Mucosa of descending colon (tissue), 3 donors: ENCODE measurements around the gene ONECUT2. TPM values are rescaled to one million over a fixed set of nuclear protein-coding genes. Genes with fewer than 3 reads are reported as not detected.

Experiments
- ATAC-seq: fragments of 200-7000 bp; cut with Tn5 transposase; one replicate; pipeline ENCODE4 v1.9.1; 2020; ENCODE audit warnings: mild to moderate bottlenecking, moderate library complexity
- DNase-seq, 3 donors: peaks; one replicate each; pipeline ENCODE4 v3.0.0-alpha.2; 2020
- H3K36me3 ChIP-seq: fragments of 200-600 bp; one replicate; pipeline ENCODE4 v1.8.0; 2021; ENCODE audit warnings: low read depth, mild to moderate bottlenecking
- H3K4me1 ChIP-seq: fragments of 200-600 bp; one replicate; pipeline ENCODE4 v1.8.0; 2021; ENCODE audit warnings: low read depth, mild to moderate bottlenecking
- H3K4me3 ChIP-seq: fragments of 200-600 bp; one replicate; pipeline ENCODE4 v1.8.0; 2021; ENCODE audit warnings: mild to moderate bottlenecking
- H3K9me3 ChIP-seq: fragments of 200-600 bp; one replicate; pipeline ENCODE4 v1.8.0; 2021; ENCODE audit warnings: mild to moderate bottlenecking
- intact Hi-C, 2 donors: fragments of 100-400 bp; cut with DNase I in 1 of 2; cut with micrococcal nuclease in 1 of 2; formaldehyde crosslinking; loops; one replicate each; pipeline versions ENCODE4 v1.11.0 to v1.11.1; 2022; cut with DNase I, micrococcal nuclease
- total RNA-seq, 3 donors: library from RNA; stranded (reverse); fragmentation: NEBNext Ultra II Directional in 2 of 3; extraction: Animal tissue kit (Norgen Biotek cat#: 25700) in 2 of 3; gene quantifications; one replicate each; pipeline versions ENCODE4 v1.2.1 to v1.2.4, GENCODE V29; 2021 to 2023
- TF ChIP-seq, protein P1 (sequence below): fragments of 200-600 bp; IDR thresholded peaks from one replicate; pipeline ENCODE4 v1.8.0; 2022; ENCODE audit warnings: antibody characterized with exemption, mild to moderate bottlenecking
- donor health status: DM: no; HTN: no; CAD: no; lungs with moderate emphysema.
- donor health status: DM: no; HTN: no; CAD: no.
- donor health status: DM: no; HTN: yes; CAD: no.

The ONECUT2 gene
- total RNA-seq, 3 donors from 2014 or later: 0.06 to 0.87 (median 0.14) TPM

DNA sequence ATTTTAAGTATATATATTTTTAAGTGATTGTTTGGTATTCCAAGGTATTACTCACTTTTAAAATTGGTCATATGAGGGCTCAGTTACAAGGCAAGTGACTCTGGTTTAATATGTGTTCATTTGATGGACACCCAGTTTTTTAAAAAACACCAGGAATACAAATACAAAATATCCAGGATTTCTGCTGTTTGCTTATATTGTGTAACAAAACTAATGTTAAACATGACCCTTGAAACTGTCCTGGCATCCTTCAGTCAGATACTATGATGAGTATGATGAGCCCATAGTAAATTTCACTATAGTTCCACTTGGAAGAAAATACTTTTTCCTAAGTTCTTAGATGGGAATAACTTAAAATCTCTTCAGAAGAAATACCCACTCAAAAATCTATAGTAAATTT lies 11.4 kb upstream of the ONECUT2 start:
- no peak for DNase-seq
- intact Hi-C loops: no loop called here
- H3K4me1 ChIP-seq: no peaks in the 10 kb centered on the region
- no peak for ATAC-seq
- no peaks in the 10 kb centered on the region for H3K36me3 ChIP-seq
- H3K9me3 ChIP-seq: no peaks in the 10 kb centered on the region
- TF ChIP-seq, protein P1, sequence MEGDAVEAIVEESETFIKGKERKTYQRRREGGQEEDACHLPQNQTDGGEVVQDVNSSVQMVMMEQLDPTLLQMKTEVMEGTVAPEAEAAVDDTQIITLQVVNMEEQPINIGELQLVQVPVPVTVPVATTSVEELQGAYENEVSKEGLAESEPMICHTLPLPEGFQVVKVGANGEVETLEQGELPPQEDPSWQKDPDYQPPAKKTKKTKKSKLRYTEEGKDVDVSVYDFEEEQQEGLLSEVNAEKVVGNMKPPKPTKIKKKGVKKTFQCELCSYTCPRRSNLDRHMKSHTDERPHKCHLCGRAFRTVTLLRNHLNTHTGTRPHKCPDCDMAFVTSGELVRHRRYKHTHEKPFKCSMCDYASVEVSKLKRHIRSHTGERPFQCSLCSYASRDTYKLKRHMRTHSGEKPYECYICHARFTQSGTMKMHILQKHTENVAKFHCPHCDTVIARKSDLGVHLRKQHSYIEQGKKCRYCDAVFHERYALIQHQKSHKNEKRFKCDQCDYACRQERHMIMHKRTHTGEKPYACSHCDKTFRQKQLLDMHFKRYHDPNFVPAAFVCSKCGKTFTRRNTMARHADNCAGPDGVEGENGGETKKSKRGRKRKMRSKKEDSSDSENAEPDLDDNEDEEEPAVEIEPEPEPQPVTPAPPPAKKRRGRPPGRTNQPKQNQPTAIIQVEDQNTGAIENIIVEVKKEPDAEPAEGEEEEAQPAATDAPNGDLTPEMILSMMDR: no peak
- H3K4me3 ChIP-seq: no peak overlapping the region

DNA sequence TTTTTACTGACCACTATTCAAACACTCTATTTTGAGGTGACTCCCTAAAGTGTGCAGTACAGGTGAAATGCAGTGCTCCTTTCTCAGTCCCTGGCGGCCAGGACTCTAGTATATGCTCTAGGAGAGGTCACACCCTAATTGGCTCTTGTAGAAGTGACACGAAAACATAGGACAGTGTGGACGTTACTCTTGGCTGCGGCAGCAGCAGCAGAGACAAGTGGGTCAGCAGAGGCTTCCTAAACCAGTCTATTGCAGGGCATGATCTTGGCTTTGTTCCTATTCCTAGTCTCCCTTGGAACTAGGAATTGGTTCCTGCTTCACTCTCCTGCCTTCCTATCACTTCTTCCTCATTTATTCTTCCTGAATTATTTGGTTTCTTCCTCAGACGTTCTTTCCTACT lies 10.1 kb upstream of the ONECUT2 start:
- no peaks in the 10 kb centered on the region for H3K9me3 ChIP-seq
- H3K4me1 ChIP-seq: no peaks in the 10 kb centered on the region
- DNase-seq (no peak), ATAC-seq (no peak)
- intact Hi-C loops: no loop called here
- no peak overlapping the region for H3K4me3 ChIP-seq
- no peaks in the 10 kb centered on the region for H3K36me3 ChIP-seq
- TF ChIP-seq, protein P1: no peak

DNA sequence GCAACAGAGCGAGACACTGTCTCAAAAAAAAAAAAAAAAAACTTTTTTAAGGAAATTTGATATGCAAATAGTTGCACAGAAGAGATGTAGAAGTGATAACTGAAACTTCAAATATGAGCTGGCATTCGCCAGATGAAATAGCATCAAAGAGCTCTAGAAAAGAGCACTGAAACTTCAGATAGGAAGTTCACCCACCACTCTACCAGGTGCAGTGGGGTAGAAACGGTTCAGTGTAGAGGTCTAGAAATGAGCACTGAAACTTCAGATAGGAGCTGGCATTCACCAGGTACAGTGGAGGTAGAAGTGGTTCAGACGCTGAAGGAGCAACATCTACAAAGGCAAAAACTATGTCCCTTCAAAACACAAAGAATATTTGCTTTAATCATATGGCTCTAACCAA lies 9.0 kb upstream of the ONECUT2 start:
- TF ChIP-seq, protein P1: no peak
- intact Hi-C loops: no loop called here
- ATAC-seq (no peak), DNase-seq (no peak)
- H3K4me3 ChIP-seq: no peak overlapping the region
- no peaks in the 10 kb centered on the region for H3K36me3 ChIP-seq
- H3K9me3 ChIP-seq: no peaks in the 10 kb centered on the region
- no peaks in the 10 kb centered on the region for H3K4me1 ChIP-seq

DNA sequence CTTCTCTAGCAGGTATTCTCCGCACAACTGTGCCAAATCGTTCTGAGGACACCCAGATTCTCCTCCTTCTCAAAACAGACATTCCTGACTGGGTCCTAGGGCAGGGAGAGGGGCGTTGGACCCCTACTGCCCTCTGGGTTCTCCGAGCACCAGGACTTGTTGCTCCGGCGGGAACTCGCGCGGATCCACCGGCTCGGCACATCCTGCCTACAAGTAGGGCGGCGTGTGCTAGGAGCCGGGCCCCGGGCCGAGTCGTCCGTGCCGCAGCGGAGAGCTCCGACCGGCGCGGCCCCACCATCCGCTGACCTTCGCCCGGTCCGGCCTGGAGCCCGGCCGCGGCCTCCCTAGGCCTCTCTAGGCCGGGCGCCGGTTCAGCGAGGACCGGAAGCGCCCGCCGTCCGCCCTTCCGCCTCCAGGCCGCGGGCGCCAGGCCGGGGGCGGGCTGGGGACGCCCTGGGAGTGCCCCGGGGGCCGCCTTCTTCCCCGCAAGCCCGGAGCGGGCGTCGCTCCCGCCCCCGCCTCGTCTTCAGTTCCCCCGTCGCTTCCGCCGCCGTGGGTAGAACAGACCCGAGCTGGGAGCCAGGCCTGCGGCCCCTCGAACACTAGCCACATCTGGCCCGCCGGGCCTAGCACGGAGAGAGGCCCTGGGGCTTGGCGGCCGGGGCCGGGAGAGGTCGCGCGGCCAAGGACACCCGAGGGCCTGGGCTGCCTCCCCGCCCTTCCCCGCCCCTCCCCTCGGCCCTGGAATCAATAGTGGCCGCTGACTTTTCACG lies 7.6 kb upstream of the ONECUT2 start:
- Histone ChIP-seq H3K4me1 (no peaks in the 10 kb centered on the region), H3K36me3 (no peaks in the 10 kb centered on the region), H3K4me3 (no peak overlapping the region), H3K9me3 (no peaks in the 10 kb centered on the region)
- TF ChIP-seq, protein P1: no peak
- intact Hi-C loops: no loop called here
- DNase-seq (peak in 1 of 3 donors; percentile 45), ATAC-seq (peak; percentile 77)

DNA sequence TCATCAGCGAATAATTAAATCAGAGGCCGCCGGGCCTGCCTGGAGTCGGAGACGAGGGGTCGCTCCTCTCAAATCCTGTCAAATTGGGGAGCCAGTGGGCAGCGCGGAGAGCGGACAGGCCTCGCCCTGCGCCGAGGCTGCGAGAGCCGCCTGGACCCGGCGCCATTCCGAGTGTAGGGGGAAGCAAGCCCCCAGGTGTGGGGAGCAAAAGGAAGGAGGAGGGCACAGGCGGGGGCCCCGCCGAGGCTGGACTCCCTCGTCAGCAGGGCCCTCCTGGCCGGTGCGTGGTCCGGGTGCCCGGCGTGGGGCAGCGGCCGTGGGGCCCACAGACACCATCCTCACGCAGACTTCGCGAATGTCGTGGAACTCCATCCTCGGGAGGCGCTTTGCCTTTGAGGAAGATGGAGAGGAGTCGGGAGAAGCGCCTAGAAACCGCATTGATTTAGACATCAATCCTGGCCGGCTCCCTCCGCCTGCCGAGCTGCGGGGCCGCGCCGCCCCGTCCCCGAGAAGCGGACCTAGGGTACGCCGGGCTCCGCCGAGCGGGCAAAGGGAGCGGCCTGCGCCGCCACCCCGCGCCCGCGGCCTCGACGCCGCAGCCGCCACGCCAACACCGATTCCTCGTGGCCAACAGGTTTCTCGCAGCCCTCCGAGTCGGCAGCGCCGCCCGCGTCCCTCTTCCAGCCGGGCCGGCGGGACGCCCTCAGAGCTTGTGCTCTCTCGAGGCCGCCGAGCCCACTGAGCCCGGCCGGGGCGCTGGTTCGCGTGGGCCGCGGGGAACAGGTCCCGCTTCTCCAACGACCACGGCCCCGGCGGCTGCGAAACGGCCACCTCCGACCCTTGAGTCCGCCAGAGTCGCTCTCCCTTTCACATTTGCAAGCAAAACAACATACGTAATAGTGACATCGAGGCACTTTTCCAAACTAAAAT lies 6.7 kb upstream of the ONECUT2 start:
- intact Hi-C loops: no loop called here
- H3K4me1 ChIP-seq: no peaks in the 10 kb centered on the region
- DNase-seq (peak in 1 of 3 donors; percentile 25), ATAC-seq (no peak)
- H3K36me3 ChIP-seq: no peaks in the 10 kb centered on the region
- H3K4me3 ChIP-seq: no peak overlapping the region
- no peaks in the 10 kb centered on the region for H3K9me3 ChIP-seq
- TF ChIP-seq, protein P1: no peak
